ENCODE data around the gene RALGPS1.

RALGPS1 gene

GRCh38 chr9:127083138-127083980 lies 168.8 kb downstream of the RALGPS1 start:
- no peak for DNase-seq
- peaks cover 0 to 4% of the 10 kb centered on the region in 2 donors for H3K4me1 Mint-ChIP-seq (ENCODE audit: low read depth in 2 of 2)

GRCh38 chr9:127084076-127085039 lies 169.8 kb downstream of the RALGPS1 start:
- DNase-seq (no peak), ATAC-seq (replicated peaks) (no peak)
- Mint-ChIP-seq H3K4me1 (ENCODE audit: low read depth in 2 of 2) (peaks cover 0 to 4% of the 10 kb centered on the region in 2 donors), H3K36me3 (ENCODE audit: insufficient read depth) (peaks cover 2% of the 10 kb centered on the region), H3K27me3 (no peaks in the 10 kb centered on the region), H3K4me3 (no peak overlapping the region), H3K9me3 (no peaks in the 10 kb centered on the region), H3K27ac (no peak overlapping the region)

More at GRCh38 chr9:127083138-127083980, 168.8 kb downstream of the RALGPS1 start:
- Mint-ChIP-seq H3K4me3 (no peak overlapping the region), H3K9me3 (no peaks in the 10 kb centered on the region), H3K36me3 (ENCODE audit: insufficient read depth) (peaks cover 2% of the 10 kb centered on the region), H3K27ac (peak overlapping the region; percentile 8 to 29), H3K27me3 (no peaks in the 10 kb centered on the region)
- no peak for ATAC-seq (replicated peaks)

- Mint-ChIP-seq H3K4me3 (no peak overlapping the region), H3K36me3 (ENCODE audit: insufficient read depth) (peaks cover 2% of the 10 kb centered on the region), H3K9me3 (no peaks in the 10 kb centered on the region), H3K27ac (no peak overlapping the region), H3K27me3 (no peaks in the 10 kb centered on the region), H3K4me1 (ENCODE audit: low read depth in 2 of 2) (peaks cover 0 to 4% of the 10 kb centered on the region in 2 donors)
- ATAC-seq (replicated peaks) (no peak), DNase-seq (no peak)
Measured at GRCh38 chr9:127085186-127085585, 170.6 kb downstream of the RALGPS1 start.

- H3K4me3 Mint-ChIP-seq = no peak overlapping the region
- no peak for DNase-seq
- H3K4me1 Mint-ChIP-seq (ENCODE audit: low read depth in 2 of 2) = peaks cover 5% of the 10 kb centered on the region in 2 donors
- ATAC-seq (replicated peaks) = no peak
- no peak overlapping the region for H3K27ac Mint-ChIP-seq
- H3K9me3 Mint-ChIP-seq = no peaks in the 10 kb centered on the region
- H3K36me3 Mint-ChIP-seq (ENCODE audit: insufficient read depth) = peaks cover 2% of the 10 kb centered on the region
- no peaks in the 10 kb centered on the region for H3K27me3 Mint-ChIP-seq
Measured at GRCh38 chr9:127086771-127087170, 172.2 kb downstream of the RALGPS1 start.

- H3K4me3 Mint-ChIP-seq = no peak overlapping the region
- H3K9me3 Mint-ChIP-seq = no peaks in the 10 kb centered on the region
- peak overlapping the region in 1 of 2 donors; percentile 44 for H3K27ac Mint-ChIP-seq
- DNase-seq (no peak), ATAC-seq (replicated peaks) (no peak)
- peaks cover 10 to 12% of the 10 kb centered on the region in 2 donors for H3K4me1 Mint-ChIP-seq (ENCODE audit: low read depth in 2 of 2)
- H3K36me3 Mint-ChIP-seq (ENCODE audit: insufficient read depth) = peaks cover 2% of the 10 kb centered on the region
- no peaks in the 10 kb centered on the region for H3K27me3 Mint-ChIP-seq
Measured at GRCh38 chr9:127087411-127087810, 172.8 kb downstream of the RALGPS1 start.

- Mint-ChIP-seq H3K4me1 (ENCODE audit: low read depth in 2 of 2) (peaks cover 13 to 14% of the 10 kb centered on the region in 2 donors), H3K4me3 (no peak overlapping the region), H3K36me3 (ENCODE audit: insufficient read depth) (peaks cover 2% of the 10 kb centered on the region), H3K27me3 (no peaks in the 10 kb centered on the region), H3K9me3 (no peaks in the 10 kb centered on the region), H3K27ac (peak overlapping the region; percentile 44 to 81)
- ATAC-seq (replicated peaks) (no peak), DNase-seq (no peak)
Measured at GRCh38 chr9:127087836-127088235, 173.3 kb downstream of the RALGPS1 start.

- ATAC-seq (replicated peaks) = no peak
- H3K27ac Mint-ChIP-seq = peak overlapping the region in 1 of 2 donors; percentile 81
- H3K36me3 Mint-ChIP-seq (ENCODE audit: insufficient read depth) = peaks cover 2% of the 10 kb centered on the region
- no peak for DNase-seq
- H3K4me1 Mint-ChIP-seq (ENCODE audit: low read depth in 2 of 2) = peaks cover 13 to 14% of the 10 kb centered on the region in 2 donors
- H3K27me3 Mint-ChIP-seq = no peaks in the 10 kb centered on the region
- no peaks in the 10 kb centered on the region for H3K9me3 Mint-ChIP-seq
- H3K4me3 Mint-ChIP-seq = no peak overlapping the region
Measured at GRCh38 chr9:127088724-127089615, 174.4 kb downstream of the RALGPS1 start.

GRCh38 chr9:127089631-127090081 lies 175.1 kb downstream of the RALGPS1 start:
- Mint-ChIP-seq H3K36me3 (ENCODE audit: insufficient read depth) (peaks cover 2% of the 10 kb centered on the region), H3K4me3 (no peak overlapping the region), H3K27me3 (no peaks in the 10 kb centered on the region), H3K27ac (no peak overlapping the region), H3K9me3 (no peaks in the 10 kb centered on the region), H3K4me1 (ENCODE audit: low read depth in 2 of 2) (peaks cover 11 to 13% of the 10 kb centered on the region in 2 donors)
- no peak for DNase-seq
- no peak for ATAC-seq (replicated peaks)

GRCh38 chr9:127090341-127090985 lies 175.9 kb downstream of the RALGPS1 start:
- no peaks in the 10 kb centered on the region for H3K9me3 Mint-ChIP-seq
- H3K4me3 Mint-ChIP-seq = no peak overlapping the region
- no peak for ATAC-seq (replicated peaks)
- no peaks in the 10 kb centered on the region for H3K27me3 Mint-ChIP-seq
- peaks cover 10 to 13% of the 10 kb centered on the region in 2 donors for H3K4me1 Mint-ChIP-seq (ENCODE audit: low read depth in 2 of 2)
- no peak overlapping the region for H3K27ac Mint-ChIP-seq
- peaks cover 2% of the 10 kb centered on the region for H3K36me3 Mint-ChIP-seq (ENCODE audit: insufficient read depth)
- DNase-seq = no peak

GRCh38 chr9:127091526-127091925 lies 176.9 kb downstream of the RALGPS1 start:
- Mint-ChIP-seq H3K27me3 (no peaks in the 10 kb centered on the region), H3K9me3 (no peaks in the 10 kb centered on the region), H3K4me3 (no peak overlapping the region), H3K4me1 (ENCODE audit: low read depth in 2 of 2) (peaks cover 10 to 13% of the 10 kb centered on the region in 2 donors), H3K36me3 (ENCODE audit: insufficient read depth) (peaks cover 2% of the 10 kb centered on the region), H3K27ac (no peak overlapping the region)
- DNase-seq (no peak), ATAC-seq (replicated peaks) (no peak)

- H3K27me3 Mint-ChIP-seq = no peaks in the 10 kb centered on the region
- H3K36me3 Mint-ChIP-seq (ENCODE audit: insufficient read depth) = no peaks in the 10 kb centered on the region
- no peaks in the 10 kb centered on the region for H3K9me3 Mint-ChIP-seq
- no peak overlapping the region for H3K4me3 Mint-ChIP-seq
- H3K4me1 Mint-ChIP-seq (ENCODE audit: low read depth in 2 of 2) = peaks cover 10 to 13% of the 10 kb centered on the region in 2 donors
- ATAC-seq (replicated peaks) (peak; percentile 67), DNase-seq (no peak)
- peak overlapping the region in 1 of 2 donors; percentile 57 for H3K27ac Mint-ChIP-seq
Measured at GRCh38 chr9:127092041-127092608, 177.5 kb downstream of the RALGPS1 start.

Measured in effector memory CD8-positive, alpha-beta T cell (primary cell).